Right lung (tissue), 5 donors: ENCODE results near the gene FRMD1. TPM values are rescaled to one million over a fixed set of nuclear protein-coding genes. Genes with fewer than 3 reads are reported as not detected.

ENCODE experiments used
- DNase-seq, 2 donors: peaks; one replicate each; pipeline ENCODE4 v3.0.0-alpha.2; 2013
- polyA plus RNA-seq, 5 donors: library from polyadenylated mRNA; unstranded; fragments of 120-200 nt; gene quantifications; one replicate each; pipeline versions ENCODE4 v1.2.1 to v1.2.3, GENCODE V29; 2013; ENCODE audit warnings: inconsistent platforms in 1 of 5, low replicate concordance in 1 of 5; ENCODE audit not compliant: insufficient read length in 5 of 5, insufficient read depth in 1 of 5

Gene FRMD1
- polyA plus RNA-seq, 5 donors, result 2.3 to 7.2 (median 5.3) TPM

- no peak for DNase-seq
Observed at GRCh38 chr6:168007592-168008338, 71.2 kb downstream of the FRMD1 start.

GRCh38 chr6:168005796-168006195, 73.2 kb downstream of the FRMD1 start:
- DNase-seq, result no peak

- no peak for DNase-seq
Observed at GRCh38 chr6:168004945-168005344, 74.1 kb downstream of the FRMD1 start.

GRCh38 chr6:168004023-168004422, 75.0 kb downstream of the FRMD1 start:
- DNase-seq, result no peak

Other genes with a start within 250 kb of the FRMD1 start
- gene KIF25, start 81.5 kb downstream of the FRMD1 start, polyA plus RNA-seq, result 10 to 100 TPM; 10.9 to 13.7 (median 13.2) TPM
- gene DACT2, start 240.6 kb upstream of the FRMD1 start, polyA plus RNA-seq, result 10 to 100 TPM; 27.0 to 55.1 (median 41.5) TPM